ENCODE results near the gene ARHGEF16. TPM values are rescaled to one million over a fixed set of nuclear protein-coding genes. Genes with fewer than 3 reads are reported as not detected.

The ARHGEF16 gene
- total RNA-seq, 4 donors from 2014 or later = 0.42 to 0.98 (median 0.69) TPM

- no peak overlapping the region for H3K27ac ChIP-seq (replicated peaks in 1 of 4)
- H3K4me3 ChIP-seq = no peak overlapping the region
- H3K9me3 ChIP-seq = no peaks in the 10 kb centered on the region
- intact Hi-C loops (cut with DNase I) = no loop called here
- DNase-seq (ENCODE audit: extremely low spot score) = no peak
- no peaks in the 10 kb centered on the region for H3K36me3 ChIP-seq
- H3K27me3 ChIP-seq = peaks cover 0 to 73% (median 0%) of the 10 kb centered on the region in 4 donors
- TF ChIP-seq EP300 (IDR thresholded peaks at IDR 0.05) = no peak
- TF ChIP-seq POLR2A (IDR thresholded peaks at IDR 0.05; ENCODE audit: low read depth) = no peak
- TF ChIP-seq CTCF (IDR thresholded peaks at IDR 0.05) = no peak
- TF ChIP-seq POLR2AphosphoS5 (IDR thresholded peaks at IDR 0.05) = no peak
- H3K4me1 ChIP-seq = peaks cover 6 to 13% (median 7%) of the 10 kb centered on the region in 4 donors
- 91% methylated on average over 17 of the region's 22 CpGs for WGBS
These were observed 16.3 kb downstream of the ARHGEF16 start for GRCh38 chr1:3470650-3471355.

GRCh38 chr1:3471356-3472087 lies 17.1 kb downstream of the ARHGEF16 start:
- Histone ChIP-seq H3K27ac (replicated peaks in 1 of 4) (peak overlapping the region in 1 of 4 donors; percentile 4), H3K27me3 (peaks cover 0 to 80% (median 0%) of the 10 kb centered on the region in 4 donors), H3K4me3 (no peak overlapping the region), H3K4me1 (peaks cover 6 to 13% (median 7%) of the 10 kb centered on the region in 4 donors), H3K36me3 (no peaks in the 10 kb centered on the region), H3K9me3 (no peaks in the 10 kb centered on the region)
- intact Hi-C loops (cut with DNase I) = no loop called here
- DNase-seq (ENCODE audit: extremely low spot score) = no peak
- TF ChIP-seq POLR2AphosphoS5 (IDR thresholded peaks at IDR 0.05) (no peak), POLR2A (IDR thresholded peaks at IDR 0.05; ENCODE audit: low read depth) (no peak), CTCF (IDR thresholded peaks at IDR 0.05) (peak in 2 of 3 experiments; percentile 21 to 33)
- WGBS = 25% methylated on average over 8 of the region's 25 CpGs

GRCh38 chr1:3472088-3472850 lies 17.8 kb downstream of the ARHGEF16 start:
- WGBS = 72% methylated on average over 7 of the region's 25 CpGs
- H3K9me3 ChIP-seq = no peaks in the 10 kb centered on the region
- no peaks in the 10 kb centered on the region for H3K36me3 ChIP-seq
- H3K4me3 ChIP-seq = no peak overlapping the region
- no peak for DNase-seq (ENCODE audit: extremely low spot score)
- peaks cover 6 to 13% (median 7%) of the 10 kb centered on the region in 4 donors for H3K4me1 ChIP-seq
- peaks cover 0 to 77% (median 0%) of the 10 kb centered on the region in 4 donors for H3K27me3 ChIP-seq
- intact Hi-C loops (cut with DNase I) = no loop called here
- no peak overlapping the region for H3K27ac ChIP-seq (replicated peaks in 1 of 4)
- TF ChIP-seq EP300 (IDR thresholded peaks at IDR 0.05) (no peak), POLR2A (IDR thresholded peaks at IDR 0.05; ENCODE audit: low read depth) (no peak), POLR2AphosphoS5 (IDR thresholded peaks at IDR 0.05) (no peak), CTCF (IDR thresholded peaks at IDR 0.05) (no peak)

- intact Hi-C loops (cut with DNase I) = no loop called here
- peaks cover 0 to 70% (median 0%) of the 10 kb centered on the region in 4 donors for H3K27me3 ChIP-seq
- peaks cover 6 to 13% (median 7%) of the 10 kb centered on the region in 4 donors for H3K4me1 ChIP-seq
- no peak for TF ChIP-seq CTCF (IDR thresholded peaks at IDR 0.05)
- TF ChIP-seq POLR2A (IDR thresholded peaks at IDR 0.05; ENCODE audit: low read depth) = no peak
- TF ChIP-seq POLR2AphosphoS5 (IDR thresholded peaks at IDR 0.05) = no peak
- no peak for TF ChIP-seq EP300 (IDR thresholded peaks at IDR 0.05)
- no peak overlapping the region for H3K27ac ChIP-seq (replicated peaks in 1 of 4)
- H3K36me3 ChIP-seq = no peaks in the 10 kb centered on the region
- no peak for DNase-seq (ENCODE audit: extremely low spot score)
- H3K9me3 ChIP-seq = no peaks in the 10 kb centered on the region
- H3K4me3 ChIP-seq = no peak overlapping the region
- 92% methylated on average over 10 of the region's 17 CpGs for WGBS
These were observed 18.4 kb downstream of the ARHGEF16 start for GRCh38 chr1:3472906-3473305.
